GM12878 (cell line): ENCODE results near the gene SPAG6.

Experiments used
- CHD2 ChIP-seq: IDR thresholded peaks from 2 replicates; pipeline ENCODE4 v1.6.1; 2011; ENCODE audit warnings: low read depth, low read length, improper control_type of control experiment, borderline replicate concordance
- MYC ChIP-seq: IDR thresholded peaks from 2 replicates; pipeline ENCODE4 v1.6.1; 2011; ENCODE audit warnings: mild to moderate bottlenecking, low read length, moderate library complexity, inconsistent platforms; ENCODE audit not compliant: insufficient read depth, insufficient replicate concordance, insufficient read length, severe bottlenecking
- POLR2AphosphoS5 ChIP-seq: IDR thresholded peaks from 2 replicates; pipeline ENCODE4 v1.6.1; 2011; ENCODE audit warnings: mild to moderate bottlenecking, low read length, inconsistent platforms
- TF ChIP-seq, protein P1 (sequence below), 3 experiments: IDR thresholded peaks in 2 of 3; conservative IDR thresholded peaks in 1 of 3; 2 replicates each; pipeline ENCODE4 v1.5.1; 2011; ENCODE audit warnings: low read depth in 3 of 3, low read length in 3 of 3, mild to moderate bottlenecking in 3 of 3, control low read depth in 2 of 3, moderate library complexity in 2 of 3, inconsistent platforms in 1 of 3, mixed read lengths in 1 of 3; ENCODE audit not compliant: control insufficient read depth in 2 of 3, insufficient read depth in 1 of 3; ENCODE audit errors: extremely low read depth in 1 of 3

DNA sequence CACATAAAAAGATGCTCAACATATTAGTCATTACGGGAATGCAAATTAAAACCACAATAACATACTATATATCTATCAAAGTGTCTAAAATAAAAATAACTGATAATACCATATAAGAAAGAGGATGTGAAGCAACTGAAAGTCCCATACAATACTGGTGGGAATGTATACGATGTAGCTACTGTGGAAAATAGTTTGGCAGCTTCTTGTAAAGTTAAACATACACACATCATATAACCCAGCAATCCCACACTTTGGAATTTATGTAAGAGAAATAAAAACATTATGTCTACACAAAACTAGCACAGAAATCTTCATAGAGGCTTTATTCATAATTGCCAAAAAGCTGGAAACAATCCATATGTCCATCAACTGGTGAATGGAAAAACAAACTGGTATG is 39.6 kb upstream of the SPAG6 start:
- TF ChIP-seq POLR2AphosphoS5 (no peak), MYC (no peak), CHD2 (no peak)
- TF ChIP-seq, protein P1, sequence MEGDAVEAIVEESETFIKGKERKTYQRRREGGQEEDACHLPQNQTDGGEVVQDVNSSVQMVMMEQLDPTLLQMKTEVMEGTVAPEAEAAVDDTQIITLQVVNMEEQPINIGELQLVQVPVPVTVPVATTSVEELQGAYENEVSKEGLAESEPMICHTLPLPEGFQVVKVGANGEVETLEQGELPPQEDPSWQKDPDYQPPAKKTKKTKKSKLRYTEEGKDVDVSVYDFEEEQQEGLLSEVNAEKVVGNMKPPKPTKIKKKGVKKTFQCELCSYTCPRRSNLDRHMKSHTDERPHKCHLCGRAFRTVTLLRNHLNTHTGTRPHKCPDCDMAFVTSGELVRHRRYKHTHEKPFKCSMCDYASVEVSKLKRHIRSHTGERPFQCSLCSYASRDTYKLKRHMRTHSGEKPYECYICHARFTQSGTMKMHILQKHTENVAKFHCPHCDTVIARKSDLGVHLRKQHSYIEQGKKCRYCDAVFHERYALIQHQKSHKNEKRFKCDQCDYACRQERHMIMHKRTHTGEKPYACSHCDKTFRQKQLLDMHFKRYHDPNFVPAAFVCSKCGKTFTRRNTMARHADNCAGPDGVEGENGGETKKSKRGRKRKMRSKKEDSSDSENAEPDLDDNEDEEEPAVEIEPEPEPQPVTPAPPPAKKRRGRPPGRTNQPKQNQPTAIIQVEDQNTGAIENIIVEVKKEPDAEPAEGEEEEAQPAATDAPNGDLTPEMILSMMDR (IDR thresholded peaks at IDR 0.05 in 2 of 3, conservative IDR thresholded peaks at IDR 0.05 in 1 of 3; ENCODE audit: control insufficient read depth in 2 of 3, extremely low read depth in 1 of 3, insufficient read depth in 1 of 3, low read depth in 3 of 3, low read length in 3 of 3): no peak
